ENCODE measurements around the gene DACT2. TPM values are rescaled to one million over a fixed set of nuclear protein-coding genes. Genes with fewer than 3 reads are reported as not detected.

Gene DACT2
- total RNA-seq, 4 donors from 2014 or later, result 0.38 TPM; not detected in 3

DNA sequence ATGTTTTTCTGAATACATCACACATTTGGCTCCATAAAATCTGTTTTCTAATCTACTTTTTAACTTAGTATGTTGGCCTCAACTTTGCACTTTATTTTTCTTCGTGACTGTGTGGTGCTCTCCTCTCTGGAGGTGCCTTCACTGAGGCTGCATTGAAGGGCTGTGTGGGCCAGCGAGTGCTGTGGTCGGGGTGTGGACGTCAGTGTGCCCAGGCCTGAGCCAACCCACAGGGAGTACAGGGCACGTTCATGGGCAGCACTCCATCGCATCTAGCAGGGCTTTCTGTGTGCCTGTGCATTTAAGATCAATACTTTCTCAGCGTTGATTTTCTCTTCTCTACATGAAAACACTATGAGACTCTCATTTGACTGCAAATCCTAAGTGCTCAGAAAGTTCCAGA is 37.8 kb downstream of the DACT2 start:
- TF ChIP-seq, protein P1, sequence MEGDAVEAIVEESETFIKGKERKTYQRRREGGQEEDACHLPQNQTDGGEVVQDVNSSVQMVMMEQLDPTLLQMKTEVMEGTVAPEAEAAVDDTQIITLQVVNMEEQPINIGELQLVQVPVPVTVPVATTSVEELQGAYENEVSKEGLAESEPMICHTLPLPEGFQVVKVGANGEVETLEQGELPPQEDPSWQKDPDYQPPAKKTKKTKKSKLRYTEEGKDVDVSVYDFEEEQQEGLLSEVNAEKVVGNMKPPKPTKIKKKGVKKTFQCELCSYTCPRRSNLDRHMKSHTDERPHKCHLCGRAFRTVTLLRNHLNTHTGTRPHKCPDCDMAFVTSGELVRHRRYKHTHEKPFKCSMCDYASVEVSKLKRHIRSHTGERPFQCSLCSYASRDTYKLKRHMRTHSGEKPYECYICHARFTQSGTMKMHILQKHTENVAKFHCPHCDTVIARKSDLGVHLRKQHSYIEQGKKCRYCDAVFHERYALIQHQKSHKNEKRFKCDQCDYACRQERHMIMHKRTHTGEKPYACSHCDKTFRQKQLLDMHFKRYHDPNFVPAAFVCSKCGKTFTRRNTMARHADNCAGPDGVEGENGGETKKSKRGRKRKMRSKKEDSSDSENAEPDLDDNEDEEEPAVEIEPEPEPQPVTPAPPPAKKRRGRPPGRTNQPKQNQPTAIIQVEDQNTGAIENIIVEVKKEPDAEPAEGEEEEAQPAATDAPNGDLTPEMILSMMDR (IDR thresholded peaks at IDR 0.05; ENCODE audit: low read depth), result no peak

DNA sequence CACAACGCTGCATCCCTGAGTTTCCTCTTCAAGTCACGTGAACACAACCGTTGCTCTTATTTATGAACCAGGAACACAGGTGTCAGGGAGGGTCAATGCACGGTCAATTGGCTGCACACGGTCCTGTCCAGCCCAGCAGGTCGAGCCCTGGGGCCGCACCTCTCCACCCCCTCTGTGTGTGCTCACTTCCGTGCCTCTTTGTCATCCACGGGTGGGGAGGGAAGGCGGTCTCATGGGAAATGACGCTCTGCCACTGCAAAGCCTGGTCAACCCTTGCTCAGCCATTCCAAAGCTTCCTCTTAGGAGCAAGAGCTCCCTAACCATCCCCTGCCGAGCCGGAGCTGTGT is 38.7 kb downstream of the DACT2 start:
- TF ChIP-seq, protein P1 (IDR thresholded peaks at IDR 0.05; ENCODE audit: low read depth), result no peak

DNA sequence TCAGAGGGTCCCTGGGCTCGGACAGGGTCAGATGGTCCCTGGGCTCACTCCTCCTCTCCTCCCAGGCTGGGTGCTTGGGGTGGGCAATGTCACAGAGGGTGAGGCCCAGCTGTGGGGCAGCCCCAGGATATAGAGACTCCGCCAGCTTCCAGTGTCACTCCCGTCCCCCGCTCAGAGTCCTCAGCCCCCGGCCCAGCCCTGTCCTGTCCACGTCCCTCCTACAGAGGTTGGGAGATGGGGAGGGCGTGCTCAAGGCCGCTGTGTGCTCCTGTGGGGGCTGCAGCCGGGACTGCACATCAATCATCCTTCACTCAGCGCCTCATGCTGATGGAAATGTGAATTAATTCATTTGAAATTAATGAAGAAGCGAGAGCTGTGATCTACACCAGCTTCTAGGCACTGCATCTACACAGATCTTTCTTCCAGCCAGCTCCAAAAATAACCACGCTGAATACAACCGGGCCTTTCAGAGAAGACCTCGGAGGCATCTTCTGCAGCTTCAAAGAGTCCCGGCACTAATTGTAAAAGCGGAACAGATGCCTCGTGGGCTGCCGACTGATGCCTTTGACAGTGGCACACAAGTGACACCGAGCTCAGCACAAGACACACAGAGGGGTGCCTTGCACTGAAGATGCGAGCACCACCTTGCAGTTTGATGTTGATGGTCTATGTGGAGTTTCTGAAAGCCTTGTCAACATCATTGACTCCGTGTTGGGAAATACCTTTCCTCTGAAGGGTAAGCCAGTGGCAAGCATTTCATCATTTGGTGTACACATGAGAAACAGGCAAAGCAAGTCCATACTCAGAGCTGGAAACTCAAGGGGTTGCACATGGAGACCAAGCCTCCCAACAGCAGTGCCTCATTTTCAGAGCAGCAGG is 39.3 kb downstream of the DACT2 start:
- TF ChIP-seq, protein P1 (IDR thresholded peaks at IDR 0.05; ENCODE audit: low read depth), result no peak

DNA sequence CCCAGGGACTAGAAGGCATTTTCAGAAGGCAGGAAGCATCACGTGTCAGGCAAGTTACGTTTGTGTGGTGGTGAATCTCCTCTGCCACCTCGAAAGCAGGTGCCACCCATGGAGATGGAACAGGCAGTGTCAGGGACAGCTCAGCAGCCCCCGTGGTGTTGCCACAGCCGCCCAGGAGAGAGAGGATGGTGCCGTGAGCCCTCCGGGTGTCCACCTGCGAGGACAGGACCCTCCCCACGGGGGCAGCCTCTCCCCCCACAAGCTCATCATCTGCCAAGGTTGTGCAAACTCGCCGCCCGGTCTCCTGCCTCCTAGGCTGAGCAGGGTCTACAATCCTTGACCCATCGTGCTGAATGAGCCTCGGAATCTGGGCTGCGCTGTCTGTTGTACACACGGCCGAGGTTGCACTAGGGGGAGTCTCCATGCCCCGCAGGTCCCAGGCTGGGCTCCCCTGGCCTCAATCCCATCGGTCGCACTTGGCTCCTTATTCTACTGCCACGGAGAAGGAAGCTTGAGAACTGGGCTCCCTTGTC is 40.1 kb downstream of the DACT2 start:
- TF ChIP-seq, protein P1 (IDR thresholded peaks at IDR 0.05; ENCODE audit: low read depth), result no peak

DNA sequence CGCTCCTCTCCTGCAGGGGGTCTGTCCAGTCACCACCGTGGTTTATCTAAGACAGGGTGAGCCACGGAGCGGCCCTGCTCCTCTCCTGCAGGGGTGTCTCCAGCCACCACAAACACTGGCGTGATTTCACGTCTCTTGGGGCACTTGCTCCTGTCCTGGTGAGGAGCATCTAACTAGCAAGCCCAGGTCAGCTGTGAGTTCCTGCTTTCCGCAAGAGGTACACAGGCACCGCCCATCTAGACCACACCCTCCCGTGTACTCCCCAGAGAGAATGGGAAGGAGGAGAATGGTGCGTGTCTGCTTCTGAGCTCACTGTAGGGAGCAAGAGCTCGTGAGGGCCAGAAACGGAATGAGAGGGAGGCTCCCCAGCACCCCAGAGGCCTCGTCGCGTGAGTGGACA is 40.7 kb downstream of the DACT2 start:
- TF ChIP-seq, protein P1 (IDR thresholded peaks at IDR 0.05; ENCODE audit: low read depth), result no peak

DNA sequence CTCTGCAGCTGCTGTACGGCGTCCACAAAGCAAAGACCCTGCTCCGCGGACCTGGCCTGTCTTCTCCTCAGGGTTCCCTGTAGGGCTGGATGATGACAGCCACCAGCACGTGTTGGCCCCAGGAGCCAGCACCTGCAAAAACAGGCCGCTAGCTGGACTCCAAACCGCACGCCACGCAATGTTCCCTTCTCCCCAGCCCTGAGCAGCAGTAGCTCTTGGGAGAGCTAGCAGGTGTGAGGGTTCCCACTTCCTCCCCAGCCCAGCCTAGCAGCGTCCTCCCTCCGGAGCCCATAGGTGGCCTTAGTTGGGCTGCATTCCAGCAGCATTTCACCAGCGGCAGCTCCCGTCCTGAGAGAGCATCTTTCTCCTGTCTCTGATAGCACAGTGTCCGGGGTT is 42.3 kb downstream of the DACT2 start:
- TF ChIP-seq, protein P1 (IDR thresholded peaks at IDR 0.05; ENCODE audit: low read depth), result no peak

DNA sequence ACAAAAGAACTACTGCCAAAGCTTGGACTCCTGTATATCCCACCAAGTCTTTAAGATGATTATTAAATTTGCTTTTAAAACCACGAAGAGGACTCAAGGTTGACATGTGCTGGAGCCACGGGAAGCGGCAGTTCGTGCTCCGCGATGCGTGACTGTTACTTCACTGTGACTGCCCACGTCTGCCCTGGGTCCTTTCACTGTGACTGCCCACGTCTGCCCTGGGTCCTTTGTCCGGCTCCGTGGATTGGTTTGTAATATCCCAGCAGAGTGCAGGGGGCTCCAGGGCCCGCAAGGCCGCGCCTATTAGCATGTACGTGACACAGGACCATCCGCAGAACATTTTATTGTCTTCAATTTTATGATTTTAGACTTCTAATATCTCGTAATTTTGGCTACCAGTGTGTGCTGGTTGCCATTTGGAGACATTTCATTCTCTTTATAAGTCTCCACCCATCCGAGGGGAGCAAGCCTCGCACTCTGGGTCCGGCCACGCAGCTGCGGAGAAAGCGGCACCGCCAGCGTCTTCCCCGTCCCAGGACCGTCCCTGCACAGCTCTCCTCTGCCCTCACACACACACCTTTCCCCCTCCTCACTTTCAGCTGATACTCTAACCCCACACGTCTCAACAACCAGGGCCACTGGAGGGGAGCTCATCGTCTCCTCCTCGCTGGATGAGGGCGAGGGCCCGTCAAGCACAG is 42.9 kb downstream of the DACT2 start:
- TF ChIP-seq, protein P1 (IDR thresholded peaks at IDR 0.05; ENCODE audit: low read depth), result no peak
